ENCODE measurements around the gene EPB41L2.
"Not testable (repeated sequence)": the region's sequence is repeated elsewhere in the genome, so short reads cannot be mapped to it uniquely, and the experiment has no call there.

EPB41L2 gene

DNA sequence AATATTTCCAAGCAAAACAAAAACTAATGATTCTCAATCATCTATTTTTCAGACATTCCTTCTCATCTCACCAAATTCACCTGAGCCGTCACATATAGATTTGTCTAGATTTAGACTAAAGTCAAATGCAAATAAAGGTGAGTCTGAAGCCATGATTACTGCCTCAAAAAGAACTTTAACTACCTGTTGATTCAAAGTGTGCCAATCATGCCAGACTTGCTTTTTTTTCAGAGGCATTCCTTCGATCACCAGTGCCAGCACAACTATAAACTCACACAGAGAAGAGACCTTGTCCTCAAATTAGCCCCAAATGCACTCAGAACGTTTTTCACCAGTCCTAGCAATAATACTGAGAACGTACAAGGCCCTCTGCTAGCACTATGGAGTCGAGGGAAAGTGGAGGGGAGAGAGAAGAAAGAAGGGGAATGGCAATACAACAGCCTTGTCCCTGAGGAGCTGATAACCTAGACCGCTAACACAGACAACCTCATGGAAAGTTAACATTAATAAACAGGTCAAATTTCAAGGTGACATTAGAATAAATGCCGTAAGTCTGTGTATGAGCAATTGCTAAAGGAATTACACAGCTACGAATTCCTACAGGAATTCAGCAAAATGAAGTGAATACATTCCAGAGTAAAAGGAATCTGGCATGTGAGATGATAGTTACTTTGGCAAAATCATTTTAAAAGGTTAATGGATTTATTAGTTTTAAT is 60.9 kb downstream of the EPB41L2 start:
- no peak for DNase-seq

DNA sequence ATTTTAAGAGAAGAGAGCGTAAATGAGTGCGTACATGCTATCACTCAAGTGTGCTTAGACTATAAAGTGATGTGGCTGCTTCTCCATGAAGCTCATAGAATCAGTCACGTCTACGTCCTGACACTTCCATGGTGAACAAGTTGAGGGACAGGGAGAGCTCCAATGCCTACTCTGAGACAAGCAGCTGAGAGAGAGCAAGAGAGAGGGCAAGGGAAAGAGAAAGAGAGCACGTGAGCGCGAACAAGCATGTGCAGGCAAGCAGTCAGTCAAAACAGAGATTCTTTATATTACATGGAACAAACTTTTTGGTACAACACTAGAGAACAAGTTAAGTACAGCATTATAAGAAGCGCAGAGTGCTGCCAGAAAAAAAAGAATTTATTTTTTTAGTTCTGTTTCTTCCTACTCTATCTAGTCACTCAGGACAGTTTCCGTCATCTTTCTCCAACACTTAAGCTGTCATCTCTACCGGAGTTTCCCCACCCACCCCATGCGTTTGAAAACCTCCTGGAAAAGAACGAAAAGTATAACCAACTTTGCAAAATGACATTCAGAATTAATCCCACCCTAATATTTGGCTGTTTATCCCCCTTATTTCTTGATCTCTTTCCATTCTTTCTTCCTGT is 61.8 kb downstream of the EPB41L2 start:
- DNase-seq: no peak

- DNase-seq: no peak
These were observed 62.5 kb downstream of the EPB41L2 start for GRCh38 chr6:131000544-131000943.

DNA sequence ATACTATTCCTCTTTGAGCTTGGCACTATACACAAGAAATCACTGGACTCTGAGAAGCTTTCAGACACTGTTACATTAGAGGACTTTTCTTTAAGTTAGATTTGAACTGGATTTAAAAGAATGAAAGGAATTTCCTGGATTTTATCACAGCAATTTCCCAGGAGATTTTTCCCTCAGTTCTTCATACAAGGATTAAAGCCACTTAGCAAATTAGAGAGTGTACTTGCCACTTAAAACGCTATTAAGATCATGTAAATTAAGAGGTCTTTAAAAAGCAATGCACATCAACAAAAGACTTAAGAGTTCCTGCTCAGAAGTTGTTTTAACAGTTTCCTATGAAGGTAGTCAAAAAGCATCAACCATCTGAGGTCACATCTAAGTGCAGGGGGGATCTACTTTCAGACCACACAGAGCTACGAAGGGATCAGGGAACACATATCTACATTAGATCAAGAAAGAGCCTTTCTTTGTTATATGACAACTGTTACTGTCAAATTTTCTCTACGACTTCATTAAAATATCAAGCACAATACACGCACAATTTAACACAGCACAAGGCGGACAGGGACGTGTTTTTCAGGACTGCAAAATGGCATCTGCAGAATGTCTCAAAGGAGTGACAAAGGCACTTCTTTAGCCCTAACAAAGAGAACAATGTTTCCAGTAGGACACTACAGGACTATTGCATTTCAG is 65.8 kb downstream of the EPB41L2 start:
- no peak for DNase-seq

GRCh38 chr6:130996635-130997034 is 66.4 kb downstream of the EPB41L2 start:
- DNase-seq: no peak

GRCh38 chr6:130995783-130996447 is 67.1 kb downstream of the EPB41L2 start:
- no peak for DNase-seq

DNA sequence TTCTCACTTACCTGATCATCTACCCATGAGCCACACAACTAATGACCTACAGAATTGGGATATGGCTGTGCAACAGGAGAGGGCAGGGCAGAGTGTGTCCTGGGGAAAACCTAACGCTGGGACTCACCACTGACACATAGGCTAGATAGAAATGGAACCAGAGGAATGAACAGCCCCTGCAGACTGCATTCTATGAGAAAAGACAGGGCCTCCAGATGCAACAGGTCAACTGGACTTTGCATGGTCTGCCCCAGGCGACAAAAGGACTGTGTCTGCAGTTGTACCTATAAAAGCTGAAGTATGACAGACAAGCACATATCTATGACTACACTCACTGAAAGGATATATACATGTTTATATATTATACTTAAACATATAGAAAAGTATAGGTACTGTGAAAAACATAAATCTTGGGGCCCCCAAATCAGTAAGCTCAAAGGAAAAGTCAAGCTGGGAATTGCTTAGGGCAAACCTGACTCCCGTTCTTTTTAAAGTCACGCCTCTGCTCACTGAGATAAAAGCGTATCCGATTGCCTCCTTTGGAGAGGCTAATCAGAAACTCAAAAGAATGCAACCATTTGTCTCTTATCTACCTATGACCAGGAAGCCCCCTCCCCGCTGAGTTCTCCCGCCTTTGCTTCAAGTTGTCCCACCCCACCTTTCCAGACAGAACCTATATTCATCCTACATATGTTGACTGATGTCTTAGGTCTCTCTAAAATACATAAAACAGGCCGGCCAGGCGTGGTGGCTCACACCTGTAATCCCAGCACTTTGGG is 68.5 kb downstream of the EPB41L2 start:
- no peak for DNase-seq

GRCh38 chr6:130993292-130993765 is 69.7 kb downstream of the EPB41L2 start:
- DNase-seq: no peak

DNA sequence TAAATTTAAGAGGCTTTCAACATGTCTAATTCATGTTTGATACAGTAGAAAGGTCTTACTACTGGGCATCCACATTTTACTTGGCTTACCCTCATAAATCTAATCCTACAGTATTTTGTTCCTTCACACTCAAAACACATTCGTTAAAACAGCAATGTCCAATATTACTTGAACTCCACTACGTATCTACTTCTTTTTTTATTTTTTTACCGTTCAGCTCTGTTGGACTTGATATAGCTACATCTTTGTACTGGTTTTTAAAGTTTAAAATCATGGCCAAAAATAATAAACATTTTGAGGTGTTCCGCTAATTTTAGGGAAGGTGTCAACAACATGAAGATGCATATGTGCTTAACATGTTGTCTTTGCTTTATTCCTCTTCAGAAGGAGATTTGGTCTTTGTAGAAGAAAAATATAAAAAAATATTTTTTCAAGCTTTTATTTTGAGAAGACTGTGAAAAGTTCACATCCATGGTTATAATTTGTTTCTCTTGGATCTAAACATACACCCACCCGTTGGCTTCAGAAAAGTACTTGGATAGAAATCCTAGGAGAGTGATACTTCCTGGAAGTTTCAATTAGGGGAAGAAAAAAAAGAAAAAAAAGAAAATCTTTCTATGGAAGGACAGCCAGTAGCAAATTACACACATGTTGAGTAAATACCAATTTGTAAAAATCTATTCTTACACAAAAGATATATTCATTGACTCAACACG is 71.5 kb downstream of the EPB41L2 start:
- DNase-seq: no peak

GRCh38 chr6:130987539-130987938 is 75.5 kb downstream of the EPB41L2 start:
- DNase-seq: not testable (repeated sequence)

DNA sequence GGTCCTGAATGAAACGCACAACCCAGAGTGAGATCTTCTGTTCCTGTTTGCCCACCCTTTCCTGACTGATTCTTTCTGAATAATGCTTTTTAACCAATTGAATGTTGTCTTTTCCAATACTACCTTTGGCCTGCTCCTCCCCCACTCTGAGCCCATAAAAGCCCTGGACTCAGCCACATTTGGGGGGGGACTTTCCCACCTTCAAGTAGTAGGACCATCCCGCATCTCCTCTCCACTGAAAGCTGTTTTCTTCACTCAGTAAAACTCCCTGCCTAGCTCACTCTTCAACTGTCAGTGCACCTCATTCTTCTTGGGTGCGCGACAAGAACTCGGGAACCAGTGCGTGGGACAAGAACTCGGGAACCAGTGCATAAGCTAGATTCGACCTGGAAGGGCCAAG is 77.9 kb downstream of the EPB41L2 start:
- DNase-seq: no peak

DNA sequence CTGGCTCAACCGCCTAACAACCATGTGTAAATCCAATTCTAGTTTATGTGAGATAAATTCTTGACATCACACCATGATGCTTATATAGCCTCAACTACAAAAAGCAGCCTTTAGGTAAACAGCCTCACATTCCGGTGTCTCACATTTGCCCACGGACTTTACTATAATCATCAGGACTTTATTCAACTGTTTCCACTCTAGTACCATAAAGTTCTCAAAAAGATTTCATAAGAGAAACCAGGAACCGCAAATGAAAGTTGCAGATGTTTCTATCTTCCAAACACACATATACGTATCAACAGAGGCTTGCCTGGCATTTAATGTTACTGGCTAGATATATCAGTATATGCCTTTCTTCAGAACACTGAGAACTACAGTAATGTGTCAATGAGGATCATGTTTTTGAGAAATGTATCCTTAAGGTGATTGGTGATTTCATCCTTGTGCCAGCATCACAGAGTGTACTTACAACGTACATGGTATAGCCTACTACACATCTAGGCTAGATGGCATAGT is 80.0 kb downstream of the EPB41L2 start:
- no peak for DNase-seq

DNA sequence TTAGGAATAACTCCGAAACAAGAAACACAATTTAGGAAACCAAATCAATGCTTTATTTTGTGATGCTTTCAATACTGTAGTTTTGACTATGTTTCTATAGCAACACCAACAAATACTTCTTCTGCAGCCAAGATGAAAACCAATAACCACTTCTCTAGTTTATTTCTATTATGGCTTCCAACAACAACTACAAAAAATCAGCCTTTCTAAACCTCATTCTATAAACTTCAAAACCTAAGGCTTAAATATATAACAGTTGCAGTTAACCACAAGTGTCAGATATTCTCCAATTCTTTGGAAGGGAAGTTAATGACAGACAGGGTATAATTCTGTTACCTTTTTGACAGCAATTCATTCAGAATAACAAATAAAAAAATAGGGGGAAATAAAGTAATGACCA is 80.9 kb downstream of the EPB41L2 start:
- no peak for DNase-seq

DNA sequence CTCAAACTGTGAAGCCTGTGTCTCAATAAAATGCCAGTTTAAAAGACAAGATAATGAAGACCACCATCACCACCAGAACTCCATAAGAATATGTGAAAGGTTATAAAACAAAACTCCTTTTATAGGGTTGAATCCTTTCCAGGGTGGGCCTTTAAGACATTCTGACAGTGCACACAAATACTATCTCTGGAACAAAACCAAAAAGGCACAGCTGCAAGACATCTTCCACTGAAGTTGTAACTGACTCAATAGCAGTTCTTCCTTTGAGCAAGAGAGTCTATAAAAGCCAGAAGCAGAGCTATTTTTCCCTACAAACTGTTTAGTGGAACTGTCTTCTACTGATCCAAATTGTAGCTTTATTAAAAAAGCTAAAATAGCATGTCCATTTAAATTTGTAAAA is 81.6 kb downstream of the EPB41L2 start:
- DNase-seq: no peak

GRCh38 chr6:130980310-130981032 is 82.6 kb downstream of the EPB41L2 start:
- no peak for DNase-seq

- no peak for DNase-seq
These were observed 84.2 kb downstream of the EPB41L2 start for GRCh38 chr6:130978660-130979396.

DNA sequence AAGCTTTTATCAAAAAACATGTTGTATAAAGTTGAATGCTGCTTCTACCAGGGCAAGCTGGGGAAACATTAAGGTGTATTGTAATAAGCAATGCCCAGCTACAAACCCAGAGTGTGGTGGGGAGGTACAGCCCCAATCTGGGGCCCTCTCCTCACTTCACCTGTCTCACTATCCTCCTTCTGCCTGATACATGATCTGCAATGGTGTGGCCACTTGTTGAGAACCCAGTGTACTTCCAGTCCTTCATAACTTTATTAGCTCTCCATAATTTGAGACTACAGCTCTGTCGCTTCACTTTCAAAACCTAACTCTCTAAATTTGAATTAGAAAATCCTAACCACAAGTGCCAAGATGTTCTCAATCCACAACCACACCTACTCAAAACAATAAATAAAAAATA is 84.9 kb downstream of the EPB41L2 start:
- no peak for DNase-seq

DNA sequence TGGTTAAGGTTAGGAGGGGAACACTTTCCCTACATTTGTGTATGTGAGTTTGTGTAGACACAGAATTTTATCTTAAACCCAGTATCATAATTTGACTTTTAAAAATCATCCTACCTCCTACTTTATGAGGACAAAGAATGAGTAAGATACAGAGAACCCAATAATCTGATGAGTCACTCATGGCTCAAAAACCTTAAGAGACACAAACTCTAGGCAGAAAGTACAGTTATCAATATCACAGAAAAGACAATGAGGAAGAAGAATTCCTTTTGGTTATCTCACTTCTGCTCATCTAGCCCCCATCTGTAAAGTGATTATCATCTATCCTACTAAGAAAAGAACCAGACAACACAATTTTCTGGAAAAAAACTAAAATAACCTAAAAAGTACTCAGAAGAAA is 87.7 kb downstream of the EPB41L2 start:
- no peak for DNase-seq

GRCh38 chr6:130973521-130974277 is 89.3 kb downstream of the EPB41L2 start:
- no peak for DNase-seq

GRCh38 chr6:130971504-130971903 is 91.5 kb downstream of the EPB41L2 start:
- no peak for DNase-seq
